DND-41 (cell line): ENCODE measurements around the gene NEU1.
A peak's percentile ranks its signal among the peaks of the same experiment; 100 is the strongest.

Experiments
- ATAC-seq: fragments of 200-7000 bp; cut with Tn5 transposase; 3 replicates; pipeline ENCODE4 v1.9.1; 2021; ENCODE audit warnings: low read depth; ENCODE audit not compliant: insufficient read depth
- DNase-seq: peaks from one replicate; pipeline ENCODE4 v3.0.0-alpha.2; 2020
- H2AFZ ChIP-seq: 2 replicates; pipeline ENCODE4 v1.6.0; 2012; ENCODE audit warnings: low read depth, low read length
- H3K27ac ChIP-seq: 2 replicates; pipeline ENCODE4 v1.5.1; 2012; ENCODE audit warnings: low read length, inconsistent platforms
- H3K27me3 ChIP-seq: fragments of 200-600 bp; sonication (generic); 2 replicates; pipeline ENCODE4 v1.6.0; 2012; ENCODE audit warnings: low read length, mild to moderate bottlenecking, inconsistent platforms; ENCODE audit not compliant: insufficient read depth, poor library complexity
- H3K36me3 ChIP-seq: 2 replicates; pipeline ENCODE4 v1.5.1; 2012; ENCODE audit warnings: low read length, inconsistent platforms; ENCODE audit not compliant: insufficient read depth
- H3K4me1 ChIP-seq: 2 replicates; pipeline ENCODE4 v1.5.1; 2012; ENCODE audit warnings: mild to moderate bottlenecking, low read length; ENCODE audit not compliant: insufficient read depth
- H3K4me2 ChIP-seq: 2 replicates; pipeline ENCODE4 v1.6.0; 2012; ENCODE audit warnings: mild to moderate bottlenecking, moderate library complexity, low read length, inconsistent platforms; ENCODE audit not compliant: insufficient read depth
- H3K4me3 ChIP-seq, 2 experiments: fragments of 200-600 bp in 1 of 2; shearing (Covaris generic) in 1 of 2; 2 replicates each; pipeline ENCODE4 v1.5.1; 2012 to 2016; ENCODE audit warnings: inconsistent platforms in 2 of 2, low read length in 2 of 2, mild to moderate bottlenecking in 2 of 2, low read depth in 1 of 2, moderate library complexity in 1 of 2
- H3K79me2 ChIP-seq: 2 replicates; pipeline ENCODE4 v1.6.0; 2012; ENCODE audit warnings: low read length, inconsistent platforms; ENCODE audit not compliant: insufficient read depth
- H3K9ac ChIP-seq: 2 replicates; pipeline ENCODE4 v1.6.0; 2012; ENCODE audit warnings: low read depth, mild to moderate bottlenecking, inconsistent platforms, low read length, moderate library complexity
- H3K9me3 ChIP-seq: 2 replicates; pipeline ENCODE4 v1.5.1; 2012; ENCODE audit warnings: low read length, moderate library complexity, mild to moderate bottlenecking, inconsistent platforms; ENCODE audit not compliant: insufficient read depth, severe bottlenecking
- H4K20me1 ChIP-seq: 2 replicates; pipeline ENCODE4 v1.6.0; 2012; ENCODE audit warnings: low read length; ENCODE audit not compliant: insufficient read depth
- EZH2 ChIP-seq: IDR thresholded peaks from 3 replicates; pipeline ENCODE4 v1.6.1; 2012; ENCODE audit warnings: borderline replicate concordance, low read depth, mild to moderate bottlenecking, moderate library complexity, low read length, inconsistent platforms; ENCODE audit not compliant: severe bottlenecking
- TF ChIP-seq, protein P1 (sequence below): IDR thresholded peaks from 2 replicates; pipeline ENCODE4 v1.5.1; 2012; ENCODE audit warnings: borderline replicate concordance, low read length, moderate library complexity, mild to moderate bottlenecking; ENCODE audit not compliant: poor library complexity, severe bottlenecking; ENCODE audit errors: extremely low read depth

NEU1 gene

GRCh38 chr6:31877125-31877650 lies 14.6 kb upstream of the NEU1 start:
- no peak overlapping the region for H3K4me2 ChIP-seq

GRCh38 chr6:31876357-31876756 lies 13.7 kb upstream of the NEU1 start:
- Histone ChIP-seq H2AFZ (no peak overlapping the region), H3K4me3 (no peak overlapping the region), H3K4me2 (no peak overlapping the region), H3K79me2 (no peaks in the 10 kb centered on the region), H3K36me3 (peaks cover 19% of the 10 kb centered on the region), H4K20me1 (no peaks in the 10 kb centered on the region; the same call in 1 of the 2 replicates), H3K27ac (no peak overlapping the region), H3K4me1 (no peaks in the 10 kb centered on the region), H3K27me3 (no peaks in the 10 kb centered on the region), H3K9ac (no peak overlapping the region), H3K9me3 (no peaks in the 10 kb centered on the region)
- ATAC-seq = no peak
- TF ChIP-seq, protein P1, sequence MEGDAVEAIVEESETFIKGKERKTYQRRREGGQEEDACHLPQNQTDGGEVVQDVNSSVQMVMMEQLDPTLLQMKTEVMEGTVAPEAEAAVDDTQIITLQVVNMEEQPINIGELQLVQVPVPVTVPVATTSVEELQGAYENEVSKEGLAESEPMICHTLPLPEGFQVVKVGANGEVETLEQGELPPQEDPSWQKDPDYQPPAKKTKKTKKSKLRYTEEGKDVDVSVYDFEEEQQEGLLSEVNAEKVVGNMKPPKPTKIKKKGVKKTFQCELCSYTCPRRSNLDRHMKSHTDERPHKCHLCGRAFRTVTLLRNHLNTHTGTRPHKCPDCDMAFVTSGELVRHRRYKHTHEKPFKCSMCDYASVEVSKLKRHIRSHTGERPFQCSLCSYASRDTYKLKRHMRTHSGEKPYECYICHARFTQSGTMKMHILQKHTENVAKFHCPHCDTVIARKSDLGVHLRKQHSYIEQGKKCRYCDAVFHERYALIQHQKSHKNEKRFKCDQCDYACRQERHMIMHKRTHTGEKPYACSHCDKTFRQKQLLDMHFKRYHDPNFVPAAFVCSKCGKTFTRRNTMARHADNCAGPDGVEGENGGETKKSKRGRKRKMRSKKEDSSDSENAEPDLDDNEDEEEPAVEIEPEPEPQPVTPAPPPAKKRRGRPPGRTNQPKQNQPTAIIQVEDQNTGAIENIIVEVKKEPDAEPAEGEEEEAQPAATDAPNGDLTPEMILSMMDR = no peak
- no peak for TF ChIP-seq EZH2
- no peak for DNase-seq

More at GRCh38 chr6:31877125-31877650, 14.6 kb upstream of the NEU1 start:
- no peak for ATAC-seq
- Histone ChIP-seq H3K36me3 (peaks cover 25% of the 10 kb centered on the region), H3K27ac (no peak overlapping the region), H3K9ac (no peak overlapping the region), H4K20me1 (no peaks in the 10 kb centered on the region; the same call in 1 of the 2 replicates), H3K4me3 (no peak overlapping the region), H3K9me3 (no peaks in the 10 kb centered on the region), H3K4me1 (no peaks in the 10 kb centered on the region), H3K79me2 (no peaks in the 10 kb centered on the region), H2AFZ (no peak overlapping the region), H3K27me3 (no peaks in the 10 kb centered on the region)
- no peak for DNase-seq
- TF ChIP-seq EZH2 = no peak
- TF ChIP-seq, protein P1 = no peak

DNA sequence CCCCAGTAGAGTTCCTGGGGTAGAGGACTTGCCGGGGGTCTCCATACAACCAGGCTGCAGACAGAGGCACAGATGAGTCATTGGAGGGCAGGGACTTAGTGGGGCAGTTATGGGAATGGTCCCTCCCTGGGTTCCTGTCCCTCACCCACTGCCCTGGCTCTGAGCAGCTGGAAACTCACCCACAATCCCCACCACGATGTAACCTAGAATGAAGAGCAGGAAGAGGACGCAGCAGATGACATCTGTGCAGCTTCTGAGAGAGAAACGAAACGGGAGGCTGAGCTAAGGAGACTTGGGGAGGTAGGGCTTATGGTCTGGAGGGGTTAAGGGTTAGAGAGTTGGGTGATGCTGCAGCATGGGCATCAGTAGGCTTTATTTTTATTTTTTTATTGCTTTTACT lies 13.3 kb upstream of the NEU1 start:
- Histone ChIP-seq H3K36me3 (peaks cover 14% of the 10 kb centered on the region), H3K79me2 (no peaks in the 10 kb centered on the region), H2AFZ (no peak overlapping the region), H3K27ac (no peak overlapping the region), H3K27me3 (no peaks in the 10 kb centered on the region), H3K9ac (no peak overlapping the region), H3K9me3 (no peaks in the 10 kb centered on the region), H3K4me1 (no peaks in the 10 kb centered on the region), H3K4me3 (no peak overlapping the region), H4K20me1 (no peaks in the 10 kb centered on the region; the same call in 1 of the 2 replicates), H3K4me2 (no peak overlapping the region)
- DNase-seq (no peak), ATAC-seq (peak; percentile 50; the same call in 2 of the 3 replicates)
- TF ChIP-seq, protein P1 = no peak
- no peak for TF ChIP-seq EZH2

- Histone ChIP-seq H3K4me2 (no peak overlapping the region), H3K27ac (no peak overlapping the region), H4K20me1 (no peaks in the 10 kb centered on the region), H3K9ac (no peak overlapping the region), H2AFZ (no peak overlapping the region), H3K4me1 (no peaks in the 10 kb centered on the region), H3K4me3 (no peak overlapping the region), H3K79me2 (no peaks in the 10 kb centered on the region), H3K27me3 (no peaks in the 10 kb centered on the region), H3K36me3 (peaks cover 5% of the 10 kb centered on the region), H3K9me3 (no peaks in the 10 kb centered on the region)
- ATAC-seq (no peak), DNase-seq (no peak)
- TF ChIP-seq, protein P1 = no peak
- TF ChIP-seq EZH2 = no peak
These were observed 12.4 kb upstream of the NEU1 start for GRCh38 chr6:31874836-31875572.
